Vagina (tissue), 2 donors: ENCODE data around the gene RDH12. TPM values are rescaled to one million over a fixed set of nuclear protein-coding genes. Genes with fewer than 3 reads are reported as not detected.

Experiments
- DNase-seq, 2 donors: peaks; one replicate each; pipeline ENCODE4 v3.0.0-alpha.2; 2017; ENCODE audit errors: extremely low spot score in 2 of 2
- H3K27ac ChIP-seq: fragments of 200-600 bp; sonication (generic); one replicate; pipeline ENCODE4 v1.5.1; 2019
- H3K27me3 ChIP-seq: fragments of 200-600 bp; sonication (generic); one replicate; pipeline ENCODE4 v1.5.1; 2019
- H3K36me3 ChIP-seq, 2 donors: fragments of 200-600 bp; sonication (generic); one replicate each; pipeline ENCODE4 v1.5.1; 2017 to 2019
- H3K4me1 ChIP-seq: fragments of 200-600 bp; sonication (generic); one replicate; pipeline ENCODE4 v1.5.1; 2019
- H3K4me3 ChIP-seq, 2 donors: fragments of 200-600 bp; sonication (generic); 1 replicate in 1 of 2; 2 replicates in 1 of 2; pipeline ENCODE4 v1.5.1; 2016 to 2019
- H3K9me3 ChIP-seq: fragments of 200-600 bp; sonication (generic); one replicate; pipeline ENCODE4 v1.5.1; 2019
- CTCF ChIP-seq, 3 experiments: fragments of 450-650 bp in 2 of 3; fragments of 200-600 bp in 1 of 3; sonication (generic) in 1 of 3; IDR thresholded peaks; one replicate each; pipeline ENCODE4 v1.5.1; 2017 to 2019; ENCODE audit warnings: antibody characterized with exemption in 3 of 3, mild to moderate bottlenecking in 2 of 3, moderate library complexity in 2 of 3
- POLR2A ChIP-seq, 2 donors: fragments of 450-650 bp; IDR thresholded peaks; one replicate each; pipeline ENCODE4 v1.6.1; 2017; ENCODE audit warnings: antibody characterized with exemption in 2 of 2, mild to moderate bottlenecking in 2 of 2, moderate library complexity in 2 of 2
- POLR2AphosphoS5 ChIP-seq, 2 donors: sonication (generic); formaldehyde crosslinking; IDR thresholded peaks; one replicate each; pipeline ENCODE4 v1.9.0; 2017; ENCODE audit warnings: antibody characterized with exemption in 2 of 2, mild to moderate bottlenecking in 2 of 2, low read depth in 1 of 2; ENCODE audit not compliant: insufficient read depth in 1 of 2
- intact Hi-C: fragments of 100-400 bp; cut with DNase I; formaldehyde crosslinking; loops from one replicate; pipeline ENCODE4 v1.15.1; 2023
- total RNA-seq: library from RNA; depleted of rRNA; stranded (reverse); fragments of >200 nt; gene quantifications from one replicate; pipeline ENCODE4 v1.2.3, GENCODE V29; 2016

Gene RDH12
- total RNA-seq, 1 donor from 2014 or later, result 15.0 TPM

DNA sequence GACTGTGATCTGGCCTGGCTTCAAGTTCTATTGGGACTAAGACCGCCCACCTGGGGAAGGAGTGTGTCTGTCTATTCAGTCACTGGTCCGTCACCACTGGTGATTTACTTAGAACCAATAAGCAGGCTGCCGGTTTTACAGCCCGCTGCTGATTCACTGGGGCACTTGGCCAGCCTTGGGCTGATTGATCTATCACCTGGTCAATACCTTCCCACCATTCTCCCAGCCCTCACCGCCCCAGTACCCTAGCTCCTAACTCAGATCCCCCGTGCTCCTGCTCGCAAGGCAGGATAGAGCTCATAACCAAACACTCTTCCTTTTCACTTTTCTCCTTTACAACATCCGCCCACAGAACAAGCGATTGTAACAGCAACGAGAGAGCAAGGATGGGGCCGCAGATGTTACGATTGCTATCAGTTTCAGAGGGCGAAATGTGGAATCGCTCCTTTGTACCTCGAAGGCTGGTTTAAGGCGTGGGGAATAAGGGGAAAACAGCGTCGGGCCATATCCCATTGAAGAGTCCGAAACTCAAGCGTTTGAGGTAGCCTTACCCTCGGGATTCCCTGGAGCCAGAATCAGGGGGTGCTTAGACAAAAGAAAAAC, 6.8 kb upstream of the RDH12 start:
- intact Hi-C loops, result no loop called here
- H3K36me3 ChIP-seq, result peaks cover 0 to 22% of the 10 kb centered on the region in 2 donors
- H3K9me3 ChIP-seq, result no peaks in the 10 kb centered on the region
- H3K27me3 ChIP-seq, result no peaks in the 10 kb centered on the region
- peak overlapping the region; percentile 79 to 86 for H3K4me3 ChIP-seq
- DNase-seq, result no peak
- H3K27ac ChIP-seq, result peak overlapping the region; percentile 80
- peaks cover 18% of the 10 kb centered on the region for H3K4me1 ChIP-seq
- TF ChIP-seq POLR2AphosphoS5 (IDR thresholded peaks at IDR 0.05; ENCODE audit: insufficient read depth in 1 of 2, low read depth in 1 of 2) (peak in 1 of 2 donors; percentile 50), POLR2A (IDR thresholded peaks at IDR 0.05) (no peak)

- Histone ChIP-seq H3K4me3 (peak within 1 kb of the TSS; percentile 79 to 86), H3K4me1 (peaks cover 18% of the 10 kb centered on the region), H3K27me3 (no peaks in the 10 kb centered on the region), H3K36me3 (peaks cover 0 to 16% of the 10 kb centered on the region in 2 donors), H3K9me3 (no peaks in the 10 kb centered on the region), H3K27ac (peak within 1 kb of the TSS; percentile 80)
- intact Hi-C loops, result no loop called here
- TF ChIP-seq POLR2AphosphoS5 (IDR thresholded peaks at IDR 0.05; ENCODE audit: insufficient read depth in 1 of 2, low read depth in 1 of 2) (peak; percentile 81 to 97), CTCF (IDR thresholded peaks at IDR 0.05) (no peak), POLR2A (IDR thresholded peaks at IDR 0.05) (peak in 1 of 2 donors; percentile 79)
- DNase-seq, result peak in 1 of 2 donors; percentile 92
Measured at GRCh38 chr14:67695394-67695949, 6.2 kb upstream of the RDH12 start, which contains the start of gene RDH11. Gene RDH11 (minus strand): TSS chr14:67695764. CDS start chr14:67695703, 61 bp downstream.

DNA sequence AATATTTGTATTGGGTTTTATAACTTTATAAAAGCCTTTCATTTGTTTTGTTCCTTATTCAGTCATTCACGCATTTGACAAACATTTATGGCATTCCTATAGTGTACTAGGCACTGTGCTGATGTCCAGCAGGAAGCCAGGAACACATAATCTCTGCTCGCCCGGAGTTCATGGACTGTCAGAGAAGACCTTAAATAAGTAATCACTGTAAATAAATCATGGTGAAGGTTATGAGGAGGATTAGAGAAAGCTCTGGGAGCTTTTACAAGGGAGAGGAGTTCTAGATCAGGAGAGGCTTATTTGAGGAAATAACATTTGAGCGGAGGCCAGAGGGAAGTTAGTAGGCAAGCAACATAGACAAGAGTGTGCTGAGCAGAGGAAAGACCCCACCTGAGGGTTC, 4.7 kb upstream of the RDH12 start:
- Histone ChIP-seq H3K27ac (no peak overlapping the region), H3K9me3 (no peaks in the 10 kb centered on the region), H3K27me3 (no peaks in the 10 kb centered on the region), H3K4me3 (no peak overlapping the region), H3K36me3 (peaks cover 0 to 1% of the 10 kb centered on the region in 2 donors), H3K4me1 (peaks cover 18% of the 10 kb centered on the region)
- intact Hi-C loops, result no loop called here
- TF ChIP-seq POLR2A (IDR thresholded peaks at IDR 0.05) (no peak), CTCF (IDR thresholded peaks at IDR 0.05) (no peak), POLR2AphosphoS5 (IDR thresholded peaks at IDR 0.05; ENCODE audit: insufficient read depth in 1 of 2, low read depth in 1 of 2) (no peak)
- DNase-seq, result no peak

GRCh38 chr14:67698179-67698578, 3.5 kb upstream of the RDH12 start:
- TF ChIP-seq POLR2AphosphoS5 (IDR thresholded peaks at IDR 0.05; ENCODE audit: insufficient read depth in 1 of 2, low read depth in 1 of 2), result no peak
- no peak for TF ChIP-seq POLR2A (IDR thresholded peaks at IDR 0.05)
- TF ChIP-seq CTCF (IDR thresholded peaks at IDR 0.05), result no peak
- H3K9me3 ChIP-seq, result no peaks in the 10 kb centered on the region
- H3K36me3 ChIP-seq, result no peaks in the 10 kb centered on the region
- no peak for DNase-seq
- intact Hi-C loops, result no loop called here
- peaks cover 17% of the 10 kb centered on the region for H3K4me1 ChIP-seq
- no peak overlapping the region for H3K4me3 ChIP-seq
- H3K27ac ChIP-seq, result no peak overlapping the region
- H3K27me3 ChIP-seq, result no peaks in the 10 kb centered on the region

GRCh38 chr14:67703997-67704396, 2.3 kb downstream of the RDH12 start:
- no peaks in the 10 kb centered on the region for H3K36me3 ChIP-seq
- intact Hi-C loops, result loop anchor here (10.0 kb wide), 1 partner anchor 119 kb away; no protein-coding TSS in a partner anchor
- H3K9me3 ChIP-seq, result no peaks in the 10 kb centered on the region
- no peak overlapping the region for H3K27ac ChIP-seq
- no peak overlapping the region for H3K4me3 ChIP-seq
- no peaks in the 10 kb centered on the region for H3K4me1 ChIP-seq
- H3K27me3 ChIP-seq, result no peaks in the 10 kb centered on the region
- no peak for DNase-seq
- TF ChIP-seq POLR2A (IDR thresholded peaks at IDR 0.05) (no peak), POLR2AphosphoS5 (IDR thresholded peaks at IDR 0.05; ENCODE audit: insufficient read depth in 1 of 2, low read depth in 1 of 2) (no peak), CTCF (IDR thresholded peaks at IDR 0.05) (no peak)
